ENCODE measurements around the gene SH3RF3. TPM values are rescaled to one million over a fixed set of nuclear protein-coding genes. Genes with fewer than 3 reads are reported as not detected.

Gene SH3RF3
- total RNA-seq, 1 experiment from 2014 or later: 4.9 TPM

DNA sequence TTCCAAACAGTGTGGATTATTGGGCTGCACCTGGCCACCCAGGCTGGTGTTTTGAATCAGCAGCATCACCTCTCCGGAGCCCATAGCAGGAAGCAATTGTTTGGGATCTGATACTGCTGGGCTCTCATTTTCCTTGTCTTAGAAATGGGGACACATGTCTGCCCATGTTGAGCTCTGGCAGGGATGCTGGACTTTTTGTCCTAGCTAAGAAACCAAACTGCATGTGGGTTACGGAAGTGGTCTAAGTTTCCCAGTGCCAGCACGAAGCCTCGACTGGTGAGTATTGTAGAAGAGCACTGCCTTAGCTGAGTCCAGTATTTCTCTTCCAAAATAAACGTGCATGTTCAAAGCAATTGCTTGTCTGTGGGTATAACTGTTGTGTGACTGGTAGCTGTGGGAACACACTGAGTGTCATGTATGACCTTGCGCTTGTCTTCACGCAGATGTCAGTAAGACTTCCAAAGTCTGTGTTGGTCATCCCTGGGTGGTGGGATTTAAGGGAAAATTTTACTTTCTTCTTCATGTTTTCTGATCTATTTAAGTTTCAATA lies 43.6 kb downstream of the SH3RF3 start:
- intact Hi-C loops (cut with micrococcal nuclease; ENCODE audit: unreplicated experiment) (no loop called here), in situ Hi-C loops (cut with HindIII; ENCODE audit: low pct_unique_long_range_greater_than_20kb, low sequenced_read_pairs) (no loop called here)
- DNase-seq (ENCODE audit: low read depth, low spot score) (no peak), ATAC-seq (no peak)
- H3K27ac ChIP-seq (ENCODE audit: low read length): no peak overlapping the region
- BruUV-seq (replicated peaks): no TSS peak
- CTCF ChIA-PET: no interaction called here
- H3K9me3 ChIP-seq (ENCODE audit: control insufficient read depth, insufficient read depth, low read depth, low read length): 0 out of 2 replicates have a peak, but pooled peaks cover 3% of the 10 kb centered on the region
- no peak overlapping the region for H3K4me3 ChIP-seq (ENCODE audit: low read depth in 2 of 2, low read length in 2 of 2)
- no peaks in the 10 kb centered on the region for H3K27me3 ChIP-seq (ENCODE audit: control insufficient read depth, insufficient read depth, low read length)
- no peaks in the 10 kb centered on the region for H3K36me3 ChIP-seq (ENCODE audit: control insufficient read depth, insufficient read depth, low read length)
- TF ChIP-seq POLR2AphosphoS5 (IDR thresholded peaks at IDR 0.05; ENCODE audit: low read depth, low read length): no peak
- TF ChIP-seq SIN3A (IDR thresholded peaks at IDR 0.05; ENCODE audit: borderline replicate concordance, insufficient read depth, low read depth, low read length): no peak
- TF ChIP-seq, protein P1, sequence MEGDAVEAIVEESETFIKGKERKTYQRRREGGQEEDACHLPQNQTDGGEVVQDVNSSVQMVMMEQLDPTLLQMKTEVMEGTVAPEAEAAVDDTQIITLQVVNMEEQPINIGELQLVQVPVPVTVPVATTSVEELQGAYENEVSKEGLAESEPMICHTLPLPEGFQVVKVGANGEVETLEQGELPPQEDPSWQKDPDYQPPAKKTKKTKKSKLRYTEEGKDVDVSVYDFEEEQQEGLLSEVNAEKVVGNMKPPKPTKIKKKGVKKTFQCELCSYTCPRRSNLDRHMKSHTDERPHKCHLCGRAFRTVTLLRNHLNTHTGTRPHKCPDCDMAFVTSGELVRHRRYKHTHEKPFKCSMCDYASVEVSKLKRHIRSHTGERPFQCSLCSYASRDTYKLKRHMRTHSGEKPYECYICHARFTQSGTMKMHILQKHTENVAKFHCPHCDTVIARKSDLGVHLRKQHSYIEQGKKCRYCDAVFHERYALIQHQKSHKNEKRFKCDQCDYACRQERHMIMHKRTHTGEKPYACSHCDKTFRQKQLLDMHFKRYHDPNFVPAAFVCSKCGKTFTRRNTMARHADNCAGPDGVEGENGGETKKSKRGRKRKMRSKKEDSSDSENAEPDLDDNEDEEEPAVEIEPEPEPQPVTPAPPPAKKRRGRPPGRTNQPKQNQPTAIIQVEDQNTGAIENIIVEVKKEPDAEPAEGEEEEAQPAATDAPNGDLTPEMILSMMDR (IDR thresholded peaks at IDR 0.05): no peak
- TF ChIP-seq, protein P2, sequence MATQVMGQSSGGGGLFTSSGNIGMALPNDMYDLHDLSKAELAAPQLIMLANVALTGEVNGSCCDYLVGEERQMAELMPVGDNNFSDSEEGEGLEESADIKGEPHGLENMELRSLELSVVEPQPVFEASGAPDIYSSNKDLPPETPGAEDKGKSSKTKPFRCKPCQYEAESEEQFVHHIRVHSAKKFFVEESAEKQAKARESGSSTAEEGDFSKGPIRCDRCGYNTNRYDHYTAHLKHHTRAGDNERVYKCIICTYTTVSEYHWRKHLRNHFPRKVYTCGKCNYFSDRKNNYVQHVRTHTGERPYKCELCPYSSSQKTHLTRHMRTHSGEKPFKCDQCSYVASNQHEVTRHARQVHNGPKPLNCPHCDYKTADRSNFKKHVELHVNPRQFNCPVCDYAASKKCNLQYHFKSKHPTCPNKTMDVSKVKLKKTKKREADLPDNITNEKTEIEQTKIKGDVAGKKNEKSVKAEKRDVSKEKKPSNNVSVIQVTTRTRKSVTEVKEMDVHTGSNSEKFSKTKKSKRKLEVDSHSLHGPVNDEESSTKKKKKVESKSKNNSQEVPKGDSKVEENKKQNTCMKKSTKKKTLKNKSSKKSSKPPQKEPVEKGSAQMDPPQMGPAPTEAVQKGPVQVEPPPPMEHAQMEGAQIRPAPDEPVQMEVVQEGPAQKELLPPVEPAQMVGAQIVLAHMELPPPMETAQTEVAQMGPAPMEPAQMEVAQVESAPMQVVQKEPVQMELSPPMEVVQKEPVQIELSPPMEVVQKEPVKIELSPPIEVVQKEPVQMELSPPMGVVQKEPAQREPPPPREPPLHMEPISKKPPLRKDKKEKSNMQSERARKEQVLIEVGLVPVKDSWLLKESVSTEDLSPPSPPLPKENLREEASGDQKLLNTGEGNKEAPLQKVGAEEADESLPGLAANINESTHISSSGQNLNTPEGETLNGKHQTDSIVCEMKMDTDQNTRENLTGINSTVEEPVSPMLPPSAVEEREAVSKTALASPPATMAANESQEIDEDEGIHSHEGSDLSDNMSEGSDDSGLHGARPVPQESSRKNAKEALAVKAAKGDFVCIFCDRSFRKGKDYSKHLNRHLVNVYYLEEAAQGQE (IDR thresholded peaks at IDR 0.05; ENCODE audit: insufficient read depth in 1 of 2, low read depth in 2 of 2, low read length in 1 of 2): no peak
- no peak for TF ChIP-seq TCF7L2 (IDR thresholded peaks at IDR 0.05; ENCODE audit: low read depth, low read length)
- peaks cover 10% of the 10 kb centered on the region for H3K4me1 ChIP-seq (ENCODE audit: control insufficient read depth, insufficient read depth, low read length)
- POLR2A ChIA-PET: no interaction called here

DNA sequence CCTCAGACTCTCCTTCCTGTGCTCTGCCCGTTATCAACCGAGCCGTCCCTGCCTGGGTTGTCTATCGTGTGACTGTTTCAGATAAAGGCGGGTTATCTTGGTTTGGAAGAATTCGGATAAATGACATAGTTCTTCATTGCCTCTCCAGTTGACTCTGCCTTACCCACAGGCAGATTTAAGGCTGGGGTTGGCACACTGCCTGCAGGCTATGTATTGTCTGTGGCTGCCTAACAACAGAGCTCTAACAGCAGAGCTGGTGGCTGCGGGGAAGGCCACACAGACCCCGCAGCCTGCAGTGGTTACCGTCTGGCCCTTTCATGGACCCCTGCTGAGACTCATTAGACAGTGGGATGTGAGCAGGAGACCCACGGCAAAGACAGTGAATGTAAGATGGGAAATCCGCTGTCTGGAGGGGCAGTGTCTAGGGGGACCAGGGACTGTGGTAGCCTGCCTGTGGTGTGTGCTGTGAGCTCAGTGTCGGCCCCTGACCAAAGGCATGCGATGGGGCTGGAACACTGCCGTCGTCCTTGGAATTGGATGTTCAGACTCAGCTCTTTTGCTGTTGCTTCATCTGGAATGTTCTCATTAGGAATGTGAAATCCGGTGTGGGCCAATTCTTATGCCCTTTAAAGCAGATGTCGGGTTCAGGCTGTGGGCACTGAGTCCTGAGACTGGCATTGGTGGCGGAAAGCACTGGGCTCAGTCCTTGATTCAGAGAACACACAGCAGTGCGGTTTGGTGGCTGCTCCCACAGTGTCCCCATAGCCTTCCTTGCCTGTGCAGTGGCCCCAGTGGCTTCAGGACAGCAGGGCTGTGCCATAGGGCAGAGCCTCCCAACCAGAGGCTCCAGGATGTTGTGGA lies 44.5 kb downstream of the SH3RF3 start:
- no peaks in the 10 kb centered on the region for H3K36me3 ChIP-seq (ENCODE audit: control insufficient read depth, insufficient read depth, low read length)
- H3K4me3 ChIP-seq (ENCODE audit: low read depth in 2 of 2, low read length in 2 of 2): no peak overlapping the region
- in situ Hi-C loops (cut with HindIII; ENCODE audit: low pct_unique_long_range_greater_than_20kb, low sequenced_read_pairs) (no loop called here), intact Hi-C loops (cut with micrococcal nuclease; ENCODE audit: unreplicated experiment) (no loop called here)
- ATAC-seq (no peak), DNase-seq (ENCODE audit: low read depth, low spot score) (no peak)
- no peak overlapping the region for H3K27ac ChIP-seq (ENCODE audit: low read length)
- CTCF ChIA-PET: no interaction called here
- BruUV-seq (replicated peaks): no TSS peak
- 0 out of 2 replicates have a peak, but pooled peaks cover 3% of the 10 kb centered on the region for H3K9me3 ChIP-seq (ENCODE audit: control insufficient read depth, insufficient read depth, low read depth, low read length)
- H3K4me1 ChIP-seq (ENCODE audit: control insufficient read depth, insufficient read depth, low read length): peaks cover 10% of the 10 kb centered on the region
- TF ChIP-seq SIN3A (IDR thresholded peaks at IDR 0.05; ENCODE audit: borderline replicate concordance, insufficient read depth, low read depth, low read length) (no peak), TCF7L2 (IDR thresholded peaks at IDR 0.05; ENCODE audit: low read depth, low read length) (no peak), POLR2AphosphoS5 (IDR thresholded peaks at IDR 0.05; ENCODE audit: low read depth, low read length) (no peak)
- TF ChIP-seq, protein P2 (IDR thresholded peaks at IDR 0.05; ENCODE audit: insufficient read depth in 1 of 2, low read depth in 2 of 2, low read length in 1 of 2): no peak
- TF ChIP-seq, protein P1 (IDR thresholded peaks at IDR 0.05): no peak
- POLR2A ChIA-PET: no interaction called here
- H3K27me3 ChIP-seq (ENCODE audit: control insufficient read depth, insufficient read depth, low read length): no peaks in the 10 kb centered on the region

All from Panc1 (cell line).